OCI-LY1 (cell line): Measurements from ENCODE around the gene S100Z.

Experiments used
- H2AFZ ChIP-seq: fragments of 200-600 bp; sonication (generic), shearing (Covaris generic); 2 replicates; pipeline ENCODE4 v1.6.0; 2014; ENCODE audit warnings: antibody characterized with exemption, mild to moderate bottlenecking, low read length
- H3F3A ChIP-seq: fragments of 200-600 bp; sonication (generic), shearing (Covaris generic); 2 replicates; pipeline ENCODE4 v1.6.0; 2014; ENCODE audit warnings: mild to moderate bottlenecking, antibody characterized with exemption, low read length, moderate library complexity; ENCODE audit not compliant: insufficient read depth
- H3K27ac ChIP-seq: fragments of 200-600 bp; sonication (generic); 2 replicates; pipeline ENCODE4 v1.5.1; 2014; ENCODE audit warnings: low read length, mixed run types, mild to moderate bottlenecking, low read depth; ENCODE audit not compliant: poor library complexity, severe bottlenecking
- H3K27me3 ChIP-seq: fragments of 200-600 bp; sonication (generic); 2 replicates; pipeline ENCODE4 v1.6.0; 2014; ENCODE audit warnings: antibody characterized with exemption, mild to moderate bottlenecking, low read length, moderate library complexity; ENCODE audit not compliant: insufficient read depth
- H3K36me3 ChIP-seq: fragments of 200-600 bp; sonication (generic); 2 replicates; pipeline ENCODE4 v1.6.1; 2014; ENCODE audit warnings: mild to moderate bottlenecking, antibody characterized with exemption, low read length, moderate library complexity, mixed read lengths; ENCODE audit not compliant: insufficient read depth
- H3K4me1 ChIP-seq: fragments of 200-600 bp; sonication (generic); 2 replicates; pipeline ENCODE4 v1.5.1; 2014; ENCODE audit warnings: mild to moderate bottlenecking, low read length, moderate library complexity; ENCODE audit not compliant: insufficient read depth, severe bottlenecking
- H3K4me2 ChIP-seq: fragments of 200-600 bp; sonication (generic), shearing (Covaris generic); 2 replicates; pipeline ENCODE4 v1.6.1; 2014; ENCODE audit warnings: low read length
- H3K4me3 ChIP-seq: fragments of 200-600 bp; sonication (generic); 2 replicates; pipeline ENCODE4 v1.5.1; 2014; ENCODE audit warnings: low read length, low read depth, mild to moderate bottlenecking, mixed read lengths; ENCODE audit not compliant: poor library complexity, severe bottlenecking
- H3K79me2 ChIP-seq: fragments of 200-600 bp; shearing (Covaris generic); 2 replicates; pipeline ENCODE4 v1.6.1; 2016; ENCODE audit warnings: mixed run types, low read length, mixed read lengths; ENCODE audit not compliant: insufficient read depth
- H3K9ac ChIP-seq: fragments of 200-600 bp; sonication (generic), shearing (Covaris generic); 2 replicates; pipeline ENCODE4 v1.6.1; 2014; ENCODE audit warnings: mild to moderate bottlenecking, low read length, mixed read lengths
- H3K9me2 ChIP-seq: fragments of 200-600 bp; sonication (generic), shearing (Covaris generic); 2 replicates; pipeline ENCODE4 v1.6.1; 2014; ENCODE audit warnings: low read depth, mild to moderate bottlenecking, low read length, mixed read lengths
- H3K9me3 ChIP-seq: fragments of 200-600 bp; shearing (Covaris generic); 2 replicates; pipeline ENCODE4 v1.6.1; 2014; ENCODE audit warnings: low read length, mixed read lengths
- H4K20me1 ChIP-seq: fragments of 200-600 bp; sonication (generic), shearing (Covaris generic); 2 replicates; pipeline ENCODE4 v1.6.0; 2016; ENCODE audit warnings: mild to moderate bottlenecking, low read length; ENCODE audit not compliant: insufficient read depth
- CTCF ChIP-seq: fragments of 200-600 bp; sonication (generic), shearing (Covaris generic); IDR thresholded peaks from 2 replicates; pipeline ENCODE4 v1.5.1; 2017; ENCODE audit warnings: mild to moderate bottlenecking, antibody characterized with exemption, low read length, moderate library complexity, mixed read lengths
- EZH2 ChIP-seq: fragments of 200-600 bp; sonication (generic), shearing (Covaris generic); IDR thresholded peaks from 2 replicates; pipeline ENCODE4 v1.8.0; 2017; ENCODE audit warnings: borderline replicate concordance, mixed run types, mild to moderate bottlenecking, antibody characterized with exemption, low read length, moderate library complexity, mixed read lengths

S100Z gene

DNA sequence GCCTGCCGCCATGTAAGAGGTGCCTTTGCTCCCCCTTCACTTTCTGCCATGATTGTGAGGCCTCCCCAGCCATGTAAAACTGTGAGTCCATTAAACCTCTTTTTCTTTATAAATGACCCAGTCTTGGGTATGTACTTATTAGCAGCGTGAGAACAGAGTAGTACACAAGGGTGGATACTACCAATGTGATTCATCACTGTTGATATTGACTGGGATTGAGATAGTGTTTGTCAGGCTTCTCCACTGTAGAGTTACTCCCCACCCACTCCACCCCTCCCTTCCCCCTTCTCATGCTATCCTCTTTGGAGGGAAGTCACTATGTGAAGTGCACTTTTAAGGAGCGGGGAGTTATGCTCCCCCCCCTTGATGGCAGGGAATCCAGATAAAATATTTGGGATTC lies 91.6 kb downstream of the S100Z start:
- Histone ChIP-seq H3K9ac (no peak overlapping the region), H3K9me2 (no peaks in the 10 kb centered on the region)

GRCh38 chr5:76942581-76942980 lies 92.8 kb downstream of the S100Z start:
- Histone ChIP-seq H3K27me3 (no peaks in the 10 kb centered on the region), H3K4me2 (no peak overlapping the region), H3K4me1 (peaks cover 5% of the 10 kb centered on the region), H3K9me2 (no peaks in the 10 kb centered on the region), H3K9me3 (no peaks in the 10 kb centered on the region), H3F3A (no peaks in the 10 kb centered on the region), H3K36me3 (peaks cover 9% of the 10 kb centered on the region), H3K79me2 (no peaks in the 10 kb centered on the region), H3K9ac (no peak overlapping the region), H4K20me1 (no peaks in the 10 kb centered on the region), H3K4me3 (no peak overlapping the region), H3K27ac (peak overlapping the region; percentile 29), H2AFZ (no peak overlapping the region)
- TF ChIP-seq CTCF: no peak
- TF ChIP-seq EZH2: no peak

More for the DNA sequence above, 91.6 kb downstream of the S100Z start:
- H3K9me3 ChIP-seq: no peaks in the 10 kb centered on the region
- H3K36me3 ChIP-seq: no peaks in the 10 kb centered on the region
- no peaks in the 10 kb centered on the region for H4K20me1 ChIP-seq
- H2AFZ ChIP-seq: no peak overlapping the region
- H3K79me2 ChIP-seq: no peaks in the 10 kb centered on the region
- no peaks in the 10 kb centered on the region for H3K27me3 ChIP-seq
- no peak overlapping the region for H3K4me3 ChIP-seq
- H3F3A ChIP-seq: no peaks in the 10 kb centered on the region
- H3K27ac ChIP-seq: no peak overlapping the region
- peaks cover 5% of the 10 kb centered on the region for H3K4me1 ChIP-seq
- TF ChIP-seq EZH2 (no peak), CTCF (no peak)
- no peak overlapping the region for H3K4me2 ChIP-seq

GRCh38 chr5:76943006-76943405 lies 93.2 kb downstream of the S100Z start:
- Histone ChIP-seq H3K9ac (no peak overlapping the region), H4K20me1 (no peaks in the 10 kb centered on the region), H3K27ac (no peak overlapping the region), H2AFZ (no peak overlapping the region), H3K4me1 (peaks cover 5% of the 10 kb centered on the region), H3F3A (no peaks in the 10 kb centered on the region), H3K79me2 (no peaks in the 10 kb centered on the region), H3K27me3 (no peaks in the 10 kb centered on the region), H3K9me3 (no peaks in the 10 kb centered on the region), H3K9me2 (no peaks in the 10 kb centered on the region), H3K36me3 (peaks cover 10% of the 10 kb centered on the region), H3K4me2 (no peak overlapping the region), H3K4me3 (no peak overlapping the region)
- TF ChIP-seq EZH2: no peak
- no peak for TF ChIP-seq CTCF
